ENCODE data around the gene CR1.
"Not testable (repeated sequence)": the region's sequence is repeated elsewhere in the genome, so short reads cannot be mapped to it uniquely, and the experiment has no call there.

CR1 gene

DNA sequence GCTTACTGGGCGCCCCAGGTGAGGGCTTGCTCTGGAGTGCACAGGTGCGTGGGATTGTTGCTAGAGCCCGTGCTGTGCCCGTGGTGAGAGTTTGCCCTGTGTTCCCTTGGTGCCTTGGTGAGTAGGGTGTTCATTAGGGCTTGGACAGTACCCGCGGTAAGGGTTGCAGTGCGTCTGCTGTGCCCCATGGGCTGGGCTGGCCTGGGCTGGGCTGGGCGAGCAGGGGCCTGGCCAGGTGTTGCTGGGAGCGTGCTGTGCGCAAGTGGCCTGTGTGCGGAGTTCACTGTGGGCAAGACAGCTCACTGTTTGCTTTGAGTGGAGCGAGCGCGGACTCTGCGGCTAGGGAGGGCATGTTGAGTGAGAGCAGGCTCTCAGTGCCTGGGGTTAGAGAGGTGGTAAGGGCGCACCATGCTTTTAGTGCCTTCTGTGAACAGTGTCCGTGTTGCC is 149.7 kb downstream of the CR1 start:
- no peak for DNase-seq

DNA sequence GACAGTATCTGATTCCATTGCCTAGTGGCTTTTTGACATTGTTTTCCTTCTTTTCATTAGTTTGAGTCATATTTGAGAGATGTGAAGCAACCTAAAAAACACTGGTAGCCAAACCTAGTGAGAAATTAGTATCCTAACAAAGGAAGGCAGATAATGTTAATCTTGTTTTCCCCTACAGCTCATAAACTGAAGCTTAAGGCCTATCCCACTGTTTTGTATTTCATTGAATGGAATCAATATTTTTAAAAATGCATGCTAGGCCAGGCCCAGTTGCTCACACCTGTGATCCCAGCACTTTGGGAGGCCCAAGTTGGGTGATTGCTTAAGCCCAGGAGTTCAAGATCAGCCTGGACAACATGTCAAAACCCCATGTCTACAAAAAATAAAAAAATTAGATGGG is 150.2 kb downstream of the CR1 start:
- no peak for DNase-seq

DNA sequence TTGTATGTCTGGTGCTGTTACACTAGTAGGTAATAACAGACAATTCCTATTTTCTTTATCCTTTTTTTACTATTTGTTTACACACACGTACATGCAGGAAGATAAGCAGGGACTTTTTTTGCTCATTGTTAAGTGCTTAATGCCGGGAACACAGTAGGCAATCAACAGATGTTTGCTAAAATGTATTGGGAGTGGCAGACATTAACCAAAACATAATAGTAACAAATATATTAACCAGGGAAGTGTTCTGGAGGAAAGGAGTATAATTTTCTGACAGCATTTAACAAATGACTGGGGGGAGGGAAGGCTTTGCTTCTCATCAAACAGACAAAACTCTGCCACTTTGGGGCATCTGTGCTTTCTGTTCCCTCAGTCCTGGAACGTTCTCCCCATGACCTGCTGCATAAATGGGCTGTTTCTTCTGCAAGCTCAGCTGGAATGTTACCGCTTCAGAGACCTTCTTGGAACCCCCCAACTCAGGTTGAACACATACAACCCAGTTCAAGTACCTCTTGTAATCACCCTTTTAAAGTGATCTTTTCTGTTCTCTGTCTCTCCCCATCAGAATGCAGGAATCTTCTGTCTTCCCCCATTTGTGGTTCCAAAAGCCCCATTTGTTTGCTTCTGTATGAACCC is 151.1 kb downstream of the CR1 start:
- DNase-seq, result no peak

DNA sequence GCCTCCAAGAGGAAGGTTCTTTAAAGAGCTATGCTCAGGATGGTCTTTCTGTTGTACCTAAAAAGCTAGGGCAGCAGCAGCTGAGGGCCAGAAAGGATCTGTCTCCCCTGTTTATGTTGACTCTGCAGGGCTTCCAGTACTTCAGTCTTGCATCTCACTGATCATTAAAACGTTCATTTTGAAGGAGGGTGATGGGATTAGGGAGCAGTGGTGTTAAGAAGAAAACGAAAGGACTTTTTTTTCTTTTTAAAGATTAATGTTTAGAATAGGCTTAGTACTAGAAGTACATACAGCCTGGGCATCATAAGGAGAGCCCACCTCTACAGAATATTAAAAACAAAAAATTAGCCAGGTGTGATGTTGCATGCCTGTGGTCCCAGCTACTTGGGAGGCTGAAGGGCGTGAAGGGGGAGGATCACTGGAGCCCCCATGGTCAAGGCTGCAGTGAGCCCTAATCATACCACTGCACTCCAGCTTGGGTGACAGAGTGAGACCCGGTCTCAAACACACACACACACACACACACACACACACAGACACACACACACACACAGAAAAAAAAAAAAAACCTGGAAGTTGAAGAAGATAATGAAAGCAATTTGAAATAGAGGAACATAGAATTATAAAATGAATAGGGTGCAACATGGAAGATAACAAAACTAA is 151.8 kb downstream of the CR1 start:
- DNase-seq, result no peak

DNA sequence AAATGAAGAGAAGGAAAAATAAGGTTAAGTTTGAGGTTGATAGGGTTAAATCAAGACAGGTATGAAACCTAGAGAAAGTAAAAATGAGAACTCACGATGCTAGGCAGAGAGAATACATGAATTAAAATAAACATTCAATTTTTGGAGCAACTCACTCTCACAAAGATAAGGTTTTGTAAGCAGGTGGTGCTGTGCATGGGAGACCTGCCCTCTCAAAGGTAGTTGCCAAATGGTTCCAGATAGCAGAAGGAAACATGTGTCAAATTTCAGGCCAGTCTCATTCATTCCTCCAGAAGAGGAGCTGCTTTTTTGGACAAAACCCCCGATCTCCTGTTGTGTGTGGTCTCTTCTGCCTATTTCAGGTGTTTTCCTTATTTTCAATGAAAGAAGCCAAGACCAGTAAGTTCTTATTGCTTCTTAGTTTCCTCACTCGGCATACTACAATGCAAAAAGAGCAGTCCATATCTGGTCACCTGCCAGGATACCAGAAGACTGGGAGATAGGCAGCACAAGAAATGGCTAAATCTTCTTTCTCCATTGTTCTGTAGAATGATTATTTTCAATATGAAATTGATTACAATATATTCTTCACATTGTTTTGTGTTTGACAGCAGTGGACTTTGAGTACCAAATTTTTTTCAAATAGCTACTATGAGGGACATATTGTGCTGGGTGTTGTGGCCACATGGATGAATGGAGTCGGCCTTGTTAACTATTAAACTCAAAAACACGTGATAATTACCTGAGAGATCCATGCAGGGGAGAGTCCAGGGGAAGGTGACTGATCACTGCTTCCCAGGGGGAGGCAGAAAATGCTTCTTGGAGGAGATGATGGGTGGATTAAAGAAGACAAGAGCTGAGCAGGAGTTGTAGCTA is 152.6 kb downstream of the CR1 start:
- DNase-seq, result no peak

DNA sequence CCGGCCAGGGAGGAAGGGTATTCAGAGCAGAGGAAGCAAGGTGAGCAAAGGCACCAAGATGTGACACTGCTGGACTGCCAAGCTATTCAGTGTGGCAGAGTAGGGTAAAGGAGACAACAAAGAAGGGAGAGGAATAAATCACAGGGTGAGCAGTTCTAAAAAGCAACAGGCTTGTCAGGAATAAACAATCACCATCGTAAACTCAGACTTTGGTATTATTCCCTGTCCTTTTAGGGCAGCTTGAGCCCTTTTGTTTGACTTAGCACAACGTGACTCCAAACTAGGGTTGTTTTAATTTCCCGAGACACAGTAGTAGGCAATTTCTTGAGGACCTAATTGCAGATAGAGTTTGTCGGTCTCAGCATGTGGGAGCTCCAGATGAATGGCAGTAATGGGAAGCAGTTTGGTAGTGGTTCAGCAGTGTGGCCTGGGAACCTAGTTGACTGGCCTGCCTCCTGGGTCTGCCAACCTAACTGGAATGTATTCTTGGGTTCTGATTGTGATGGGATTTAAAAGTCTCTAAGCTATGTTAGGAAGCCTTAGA is 153.3 kb downstream of the CR1 start:
- no peak for DNase-seq

DNA sequence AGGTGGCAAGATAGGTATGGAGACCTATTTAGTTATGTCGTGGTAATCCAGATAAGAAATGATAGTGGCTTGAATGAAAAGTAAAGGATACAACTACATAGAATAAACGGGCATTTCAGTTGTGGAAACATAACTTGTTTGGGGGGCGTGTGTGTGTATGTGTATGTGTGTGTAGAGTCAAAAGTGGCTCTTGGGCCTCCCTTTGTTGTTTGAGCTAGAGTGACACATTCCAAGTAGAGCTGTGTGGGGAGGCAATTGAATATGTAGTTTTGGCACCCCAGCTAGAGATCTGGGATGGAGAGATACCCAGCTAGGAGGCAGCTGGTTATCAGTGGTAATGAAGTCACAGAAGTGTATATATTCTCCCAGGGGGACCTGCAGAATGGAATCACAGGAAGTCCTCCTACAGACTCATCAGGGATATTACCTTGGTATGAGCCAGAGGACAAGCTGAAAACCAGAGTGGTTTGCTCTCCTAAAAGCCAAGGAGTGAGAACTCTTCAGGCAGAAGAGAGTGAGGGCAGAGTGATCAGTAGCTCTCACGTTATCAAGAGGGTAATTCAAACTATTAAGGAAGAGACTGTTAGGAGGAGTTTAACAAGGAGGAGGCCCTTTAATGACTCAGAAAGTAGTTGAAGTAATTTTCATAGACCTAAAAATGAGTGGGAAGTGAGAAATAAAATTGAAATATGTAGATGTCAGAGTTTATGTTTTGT is 154.1 kb downstream of the CR1 start:
- DNase-seq, result no peak

DNA sequence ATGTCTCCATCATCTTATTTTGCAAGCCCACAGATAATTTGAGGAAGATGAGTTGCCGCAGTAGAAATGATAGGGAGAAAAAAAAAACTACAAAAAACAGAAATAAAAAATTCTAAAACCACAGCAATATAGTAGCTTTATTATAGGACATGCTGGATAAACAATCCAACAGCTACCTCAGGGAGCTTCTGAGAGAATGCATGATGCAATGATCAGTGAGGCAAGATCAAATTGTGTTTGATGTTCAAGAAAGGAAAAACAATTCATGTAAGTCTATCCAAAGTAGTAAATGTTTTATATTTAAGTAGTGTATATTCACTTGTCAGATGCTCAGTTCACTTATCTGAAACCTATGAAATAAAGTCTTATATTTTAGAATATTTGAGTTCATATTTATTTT is 155.6 kb downstream of the CR1 start:
- no peak for DNase-seq

DNA sequence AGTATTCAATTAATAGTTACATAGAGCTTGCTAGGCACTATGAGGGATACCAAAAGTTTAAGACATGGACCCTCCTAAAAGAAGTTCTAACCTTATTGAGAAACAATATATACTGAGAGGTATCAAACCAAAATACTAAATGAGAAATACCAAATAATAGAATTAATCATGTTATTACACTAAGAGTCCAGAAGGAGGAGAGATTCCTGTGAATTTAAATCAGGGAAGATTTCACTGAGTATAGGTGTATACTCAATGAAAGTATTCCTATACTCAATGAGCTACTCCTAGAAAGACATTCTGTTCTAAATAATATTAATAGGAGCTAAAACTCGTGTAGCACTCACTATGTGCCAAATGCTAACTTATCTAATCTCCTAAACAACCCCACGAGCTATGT is 158.4 kb downstream of the CR1 start:
- DNase-seq, result no peak

DNA sequence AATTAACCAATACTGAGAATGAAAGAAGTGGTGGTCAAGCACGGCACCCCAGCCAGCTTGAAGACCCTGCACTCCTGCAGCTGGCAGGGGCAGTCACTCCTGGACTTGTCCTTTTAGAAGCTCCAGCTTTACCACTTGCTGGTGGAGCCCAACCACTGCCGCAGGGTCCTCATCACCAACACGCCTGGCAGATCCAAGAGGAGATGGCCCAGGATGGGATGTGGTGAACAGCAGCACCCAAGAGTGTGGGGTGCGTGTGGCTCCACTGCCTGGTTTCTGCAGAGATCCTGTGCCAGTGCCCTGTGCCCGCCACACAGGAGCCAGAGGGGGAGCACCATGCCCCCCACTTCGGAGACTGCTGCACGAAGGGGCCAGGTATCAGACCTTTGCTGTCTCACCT is 162.5 kb downstream of the CR1 start:
- DNase-seq, result no peak

DNA sequence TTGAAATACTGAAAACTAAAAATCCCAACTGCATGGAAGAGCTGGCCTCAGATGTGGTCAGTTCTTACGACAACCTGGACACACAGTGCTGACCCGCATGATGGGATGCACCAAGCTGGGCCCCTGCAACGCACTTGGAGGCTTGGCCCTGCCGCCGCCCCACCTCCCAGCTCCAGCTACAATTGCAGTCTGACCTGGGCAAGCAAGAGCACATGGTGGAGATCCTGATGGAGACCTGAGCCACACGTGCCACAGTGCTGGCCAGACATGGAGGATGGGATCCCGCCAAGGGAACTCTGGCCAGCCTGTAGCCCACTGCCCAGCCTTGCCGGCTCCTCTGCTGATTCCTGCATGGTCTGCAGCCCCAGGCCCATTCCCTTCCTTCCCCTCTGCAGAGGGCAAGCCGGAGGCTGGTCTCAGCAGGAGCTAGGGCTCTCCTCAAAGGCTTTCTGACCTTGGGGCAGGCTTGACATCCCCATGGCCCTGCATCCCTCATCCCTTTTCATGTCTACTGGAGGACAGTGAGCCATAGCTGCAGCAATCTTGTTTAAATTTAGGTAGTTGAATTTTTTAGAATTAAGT is 163.0 kb downstream of the CR1 start:
- DNase-seq, result no peak

DNA sequence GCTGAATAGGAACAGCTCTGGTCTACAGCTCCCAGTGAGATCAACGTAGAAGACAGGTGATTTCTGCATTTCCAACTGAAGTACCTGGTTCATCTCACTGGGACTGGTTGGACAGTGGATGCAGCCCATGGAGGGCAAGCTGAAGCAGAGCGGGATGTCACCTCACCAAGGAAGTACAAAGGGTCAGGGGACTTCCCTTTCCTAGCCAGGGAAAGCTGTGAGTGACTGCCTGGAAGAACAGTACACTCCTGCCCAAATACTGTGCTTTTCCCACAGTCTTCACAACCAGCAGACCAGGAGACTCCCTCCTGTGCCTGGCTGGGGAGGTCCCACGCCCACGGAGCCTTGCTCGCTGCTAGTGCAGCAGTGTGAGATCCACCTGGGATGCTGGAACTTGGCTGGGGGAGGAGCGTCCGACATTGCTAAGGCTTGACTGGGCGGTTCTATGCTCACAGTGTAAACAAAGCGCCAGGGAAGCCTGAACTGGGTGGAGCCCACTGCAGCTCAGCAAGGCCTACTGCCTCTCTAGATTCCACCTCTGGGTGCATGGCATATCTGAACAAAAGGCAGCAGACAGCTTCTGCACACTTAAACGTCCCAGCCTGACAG is 163.7 kb downstream of the CR1 start:
- DNase-seq, result no peak

DNA sequence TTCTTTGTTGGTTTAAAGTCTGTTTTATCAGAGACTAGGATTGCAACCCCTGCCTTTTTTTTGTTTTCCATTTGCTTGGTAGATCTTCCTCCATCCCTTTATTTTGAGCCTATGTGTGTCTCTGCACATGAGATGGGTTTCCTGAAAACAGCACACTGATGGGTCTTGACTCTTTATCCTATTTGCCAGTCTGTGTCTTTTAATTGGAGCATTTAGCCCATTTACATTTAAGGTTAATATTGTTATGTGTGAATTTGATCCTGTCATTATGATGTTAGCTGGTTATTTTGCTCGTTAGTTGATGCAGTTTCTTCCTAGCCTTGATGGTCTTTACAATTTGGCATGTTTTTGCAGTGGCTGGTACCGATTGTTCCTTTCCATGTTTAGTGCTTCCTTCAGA is 165.5 kb downstream of the CR1 start:
- DNase-seq, result not testable (repeated sequence)

DNA sequence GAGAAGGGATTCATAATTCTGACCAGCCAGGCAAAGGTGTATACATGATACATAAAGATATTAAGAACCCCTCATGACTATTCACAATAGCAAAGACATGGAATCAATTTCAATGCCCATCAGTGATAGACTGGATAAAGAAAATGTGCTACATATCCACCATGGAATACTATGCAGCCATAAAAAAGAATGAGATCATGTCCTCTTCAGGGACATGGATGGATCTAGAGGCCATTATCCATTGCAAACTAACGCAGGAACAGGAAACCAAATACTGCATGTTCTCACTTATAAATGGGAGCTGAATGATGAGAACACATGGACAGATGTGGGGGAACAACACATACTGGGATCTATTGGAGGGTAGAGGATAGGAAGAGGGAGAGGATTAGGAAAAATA is 170.4 kb downstream of the CR1 start:
- no peak for DNase-seq

DNA sequence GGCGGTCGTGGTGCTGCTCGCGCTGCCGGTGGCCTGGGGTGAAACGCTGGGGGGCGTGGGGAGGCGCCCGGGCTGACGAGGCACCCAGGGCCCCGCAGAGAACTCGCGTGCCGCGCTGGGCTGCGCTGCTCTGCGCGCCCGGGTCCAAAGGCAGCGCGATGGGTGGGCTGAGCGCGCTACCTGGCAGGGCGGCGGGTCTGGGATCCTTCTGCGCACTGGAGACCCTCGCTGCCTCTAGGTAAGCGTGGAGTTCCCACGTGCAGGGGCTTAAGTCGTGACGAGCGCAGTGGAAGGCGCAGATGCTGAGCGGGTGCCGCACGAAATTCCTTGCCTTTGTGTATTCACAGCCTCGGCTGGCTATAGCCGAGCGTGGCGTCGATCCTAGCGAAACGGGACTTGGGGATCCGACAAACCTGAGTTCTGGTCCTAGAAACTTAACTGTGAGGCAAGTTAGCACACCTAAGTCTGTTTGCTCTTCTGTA is 173.6 kb downstream of the CR1 start:
- no peak for DNase-seq

DNA sequence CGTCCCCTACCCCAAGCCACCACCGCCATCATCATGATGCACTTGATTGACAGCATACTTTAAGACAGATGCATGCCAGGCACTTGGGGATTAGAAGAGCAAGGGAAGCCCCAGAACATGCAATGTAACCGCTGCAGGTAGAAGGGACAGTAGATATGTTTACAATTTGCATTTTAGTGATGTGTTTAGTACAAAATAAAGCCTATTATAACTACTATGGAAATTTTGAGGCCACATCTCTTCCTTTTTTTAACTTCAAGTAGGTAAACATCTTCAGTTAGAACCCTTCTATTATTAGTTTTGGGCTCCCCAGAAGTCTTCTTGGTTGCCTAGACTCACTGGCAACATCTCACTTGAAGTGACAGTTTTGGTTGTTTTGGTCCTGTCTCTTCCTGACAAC is 174.2 kb downstream of the CR1 start:
- no peak for DNase-seq

DNA sequence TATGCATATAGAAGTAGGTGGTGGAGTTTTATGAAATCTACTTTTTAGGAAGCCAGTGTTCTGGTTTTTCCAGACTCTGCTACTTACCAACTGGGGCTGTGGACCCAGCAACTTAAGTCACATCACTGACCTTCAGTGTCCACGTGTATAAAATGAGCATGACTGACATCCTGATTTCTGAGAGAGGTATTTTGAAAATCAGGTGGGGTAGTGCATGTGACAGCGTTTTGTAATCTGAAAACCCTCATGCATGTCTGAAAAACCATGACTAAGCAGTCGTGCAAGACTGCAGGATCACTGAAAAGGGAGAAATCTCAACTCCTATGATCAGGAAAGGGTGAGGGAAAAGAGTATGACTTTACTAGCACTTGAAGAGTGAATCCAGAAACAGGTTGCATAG is 175.0 kb downstream of the CR1 start:
- no peak for DNase-seq

DNA sequence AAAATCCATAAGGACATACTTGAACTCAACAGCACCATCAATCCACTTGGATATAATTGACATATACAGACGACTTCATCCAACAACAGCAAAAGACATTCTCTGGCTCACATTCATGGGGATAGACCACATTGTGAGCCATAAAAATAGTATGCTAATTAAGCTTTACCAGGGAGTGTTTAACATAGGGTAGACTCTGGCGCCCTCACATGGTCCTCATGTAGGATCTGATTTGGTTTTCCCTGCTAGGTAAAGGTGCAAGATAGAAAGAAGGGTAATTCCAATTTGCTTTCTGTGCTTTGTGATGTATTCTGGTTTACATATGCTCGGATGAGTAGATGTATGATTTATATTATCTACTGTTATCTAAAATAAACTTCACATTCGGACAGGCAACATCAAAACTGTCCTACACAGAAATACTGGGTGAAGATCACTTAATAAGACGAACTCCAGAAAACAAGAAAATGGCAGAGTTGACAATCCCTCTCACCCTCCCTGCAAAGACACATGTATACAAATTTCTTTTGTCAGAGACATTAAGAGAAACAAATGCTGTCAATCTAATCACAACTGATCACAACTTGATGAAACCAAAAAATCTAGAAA is 176.7 kb downstream of the CR1 start:
- peak; percentile 32 for DNase-seq

DNA sequence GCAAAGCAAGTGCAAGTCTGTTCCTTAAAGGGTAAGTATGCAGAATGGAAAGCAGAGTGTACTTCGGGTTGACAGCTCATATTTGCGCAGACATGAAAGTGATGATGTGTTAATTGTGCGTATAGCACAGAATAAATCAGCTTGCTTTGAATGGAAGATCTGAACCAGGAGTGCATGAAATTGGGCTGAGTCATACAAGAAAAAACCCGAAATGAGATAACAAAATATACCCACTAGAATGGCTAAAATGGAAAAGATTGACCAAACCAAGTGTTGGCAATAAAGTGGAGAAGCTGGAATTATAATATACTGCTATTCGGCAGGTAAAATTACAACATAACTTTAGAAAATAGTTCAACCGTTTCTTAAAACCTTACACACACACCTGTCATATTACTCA is 177.4 kb downstream of the CR1 start:
- no peak for DNase-seq

DNA sequence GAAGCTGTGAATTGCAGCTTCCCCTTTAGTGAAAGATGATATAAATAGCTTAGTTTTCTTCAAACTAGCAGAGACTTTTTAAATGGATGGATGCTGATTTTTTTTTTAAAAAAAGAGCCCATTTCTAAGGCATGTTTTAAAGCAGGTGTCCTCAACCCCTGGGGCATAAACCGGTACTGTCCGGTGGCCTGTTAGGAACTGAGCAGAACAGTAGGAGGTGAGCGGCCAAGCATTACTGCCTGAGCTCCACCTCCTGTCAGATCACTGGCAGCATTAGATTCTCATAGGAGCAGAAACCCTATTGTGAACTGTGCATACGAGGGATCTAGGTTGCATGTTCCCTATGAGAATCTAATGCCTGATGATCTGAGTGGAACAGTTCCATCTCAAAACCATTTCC is 180.2 kb downstream of the CR1 start:
- DNase-seq, result no peak

DNA sequence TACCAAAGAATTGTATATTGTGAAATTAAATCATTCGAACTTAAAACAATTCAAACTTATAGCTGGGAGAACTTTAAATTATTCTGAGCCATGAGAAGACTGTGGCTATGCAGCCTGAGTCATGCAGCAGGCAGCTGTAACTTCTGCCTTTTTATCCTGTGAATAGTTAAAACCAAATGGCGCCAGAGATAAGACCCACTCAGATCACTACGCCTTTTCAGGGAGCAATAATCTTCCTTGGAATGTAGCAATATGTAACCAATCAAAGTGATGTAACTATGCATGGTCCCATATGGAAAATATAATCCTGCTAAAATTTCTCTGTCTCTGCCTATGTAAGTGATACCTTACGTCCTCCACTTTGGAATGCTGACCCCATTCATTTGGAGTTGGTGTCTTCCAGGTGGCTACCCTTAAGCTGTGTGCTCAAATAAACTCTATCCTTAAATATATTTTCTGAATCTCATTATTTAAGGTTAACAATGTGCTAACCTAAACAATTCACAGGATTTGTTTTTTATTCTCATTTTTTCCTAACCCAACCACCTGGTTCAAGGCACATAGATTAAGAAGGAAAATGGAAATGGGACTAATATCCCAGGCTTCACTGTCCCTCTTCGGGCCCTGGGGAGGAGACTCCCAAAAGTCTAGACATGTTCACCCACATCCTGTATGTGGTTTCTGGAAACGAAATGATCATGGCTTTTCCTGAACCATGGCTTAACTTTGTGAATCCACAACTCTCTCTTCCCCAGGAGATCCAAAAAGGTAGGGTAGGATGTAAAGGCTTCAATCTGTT is 184.8 kb downstream of the CR1 start:
- DNase-seq, result not testable (repeated sequence)

Data from activated CD4-positive, alpha-beta T cell treated with anti-CD3 and anti-CD28 coated beads for 48 hours (primary cell).